ENCODE data around the gene ZBTB20. TPM values are rescaled to one million over a fixed set of nuclear protein-coding genes. Genes with fewer than 3 reads are reported as not detected.

Gene ZBTB20
- total RNA-seq, 1 donor from 2014 or later: 19.1 TPM

- peaks cover 2% of the 10 kb centered on the region for H3K36me3 Mint-ChIP-seq (ENCODE audit: unreplicated experiment)
- peaks cover 6% of the 10 kb centered on the region for H3K27me3 Mint-ChIP-seq (ENCODE audit: unreplicated experiment)
- H3K27ac Mint-ChIP-seq (ENCODE audit: unreplicated experiment): no peak overlapping the region
- H3K4me1 Mint-ChIP-seq (ENCODE audit: unreplicated experiment): peaks cover 7% of the 10 kb centered on the region
- H3K9me3 Mint-ChIP-seq (ENCODE audit: unreplicated experiment): no peaks in the 10 kb centered on the region
- DNase-seq (ENCODE audit: extremely low spot score, unreplicated experiment): no peak
- no peak for TF ChIP-seq CTCF (IDR thresholded peaks at IDR 0.05)
- H3K4me3 Mint-ChIP-seq (ENCODE audit: unreplicated experiment): no peak overlapping the region
These were observed 785.7 kb downstream of the ZBTB20 start for GRCh38 chr3:114361391-114361790.

GRCh38 chr3:114356525-114356924 lies 790.6 kb downstream of the ZBTB20 start:
- Mint-ChIP-seq H3K27me3 (ENCODE audit: unreplicated experiment) (peaks cover 6% of the 10 kb centered on the region), H3K36me3 (ENCODE audit: unreplicated experiment) (peaks cover 2% of the 10 kb centered on the region), H3K4me1 (ENCODE audit: unreplicated experiment) (no peaks in the 10 kb centered on the region), H3K4me3 (ENCODE audit: unreplicated experiment) (no peak overlapping the region), H3K9me3 (ENCODE audit: unreplicated experiment) (no peaks in the 10 kb centered on the region), H3K27ac (ENCODE audit: unreplicated experiment) (no peak overlapping the region)
- TF ChIP-seq CTCF (IDR thresholded peaks at IDR 0.05): no peak
- no peak for DNase-seq (ENCODE audit: extremely low spot score, unreplicated experiment)

- DNase-seq (ENCODE audit: extremely low spot score, unreplicated experiment): no peak
- Mint-ChIP-seq H3K36me3 (ENCODE audit: unreplicated experiment) (peaks cover 6% of the 10 kb centered on the region), H3K27ac (ENCODE audit: unreplicated experiment) (no peak overlapping the region), H3K9me3 (ENCODE audit: unreplicated experiment) (no peaks in the 10 kb centered on the region), H3K4me1 (ENCODE audit: unreplicated experiment) (no peaks in the 10 kb centered on the region), H3K27me3 (ENCODE audit: unreplicated experiment) (peaks cover 6% of the 10 kb centered on the region), H3K4me3 (ENCODE audit: unreplicated experiment) (no peak overlapping the region)
- TF ChIP-seq CTCF (IDR thresholded peaks at IDR 0.05): no peak
These were observed 791.0 kb downstream of the ZBTB20 start for GRCh38 chr3:114356066-114356465.

GRCh38 chr3:114355653-114356052 lies 791.4 kb downstream of the ZBTB20 start:
- H3K4me3 Mint-ChIP-seq (ENCODE audit: unreplicated experiment): no peak overlapping the region
- H3K9me3 Mint-ChIP-seq (ENCODE audit: unreplicated experiment): no peaks in the 10 kb centered on the region
- no peak for TF ChIP-seq CTCF (IDR thresholded peaks at IDR 0.05)
- peaks cover 6% of the 10 kb centered on the region for H3K27me3 Mint-ChIP-seq (ENCODE audit: unreplicated experiment)
- H3K36me3 Mint-ChIP-seq (ENCODE audit: unreplicated experiment): peaks cover 8% of the 10 kb centered on the region
- no peaks in the 10 kb centered on the region for H3K4me1 Mint-ChIP-seq (ENCODE audit: unreplicated experiment)
- H3K27ac Mint-ChIP-seq (ENCODE audit: unreplicated experiment): no peak overlapping the region
- DNase-seq (ENCODE audit: extremely low spot score, unreplicated experiment): no peak

GRCh38 chr3:114351822-114352145 lies 795.3 kb downstream of the ZBTB20 start:
- DNase-seq (ENCODE audit: extremely low spot score, unreplicated experiment): no peak
- Mint-ChIP-seq H3K4me3 (ENCODE audit: unreplicated experiment) (no peak overlapping the region), H3K27ac (ENCODE audit: unreplicated experiment) (no peak overlapping the region), H3K27me3 (ENCODE audit: unreplicated experiment) (no peaks in the 10 kb centered on the region), H3K4me1 (ENCODE audit: unreplicated experiment) (no peaks in the 10 kb centered on the region), H3K36me3 (ENCODE audit: unreplicated experiment) (peaks cover 17% of the 10 kb centered on the region), H3K9me3 (ENCODE audit: unreplicated experiment) (no peaks in the 10 kb centered on the region)
- TF ChIP-seq CTCF (IDR thresholded peaks at IDR 0.05): no peak
